ENCODE data around the gene CSAD.

GRCh38 chr12:53118751-53119300, 61.9 kb downstream of the CSAD start:
- no peak for TF ChIP-seq CTCF (IDR thresholded peaks at IDR 0.05; ENCODE audit: low read depth, low read length)
- TF ChIP-seq EZH2phosphoT487 (IDR thresholded peaks at IDR 0.05; ENCODE audit: low read depth), result no peak

Data from OCI-LY3 (cell line).